ENCODE data around the gene SYTL3. TPM values are rescaled to one million over a fixed set of nuclear protein-coding genes. Genes with fewer than 3 reads are reported as not detected.

SYTL3 gene
- total RNA-seq, 1 experiment from 2014 or later, result 0.09 TPM

DNA sequence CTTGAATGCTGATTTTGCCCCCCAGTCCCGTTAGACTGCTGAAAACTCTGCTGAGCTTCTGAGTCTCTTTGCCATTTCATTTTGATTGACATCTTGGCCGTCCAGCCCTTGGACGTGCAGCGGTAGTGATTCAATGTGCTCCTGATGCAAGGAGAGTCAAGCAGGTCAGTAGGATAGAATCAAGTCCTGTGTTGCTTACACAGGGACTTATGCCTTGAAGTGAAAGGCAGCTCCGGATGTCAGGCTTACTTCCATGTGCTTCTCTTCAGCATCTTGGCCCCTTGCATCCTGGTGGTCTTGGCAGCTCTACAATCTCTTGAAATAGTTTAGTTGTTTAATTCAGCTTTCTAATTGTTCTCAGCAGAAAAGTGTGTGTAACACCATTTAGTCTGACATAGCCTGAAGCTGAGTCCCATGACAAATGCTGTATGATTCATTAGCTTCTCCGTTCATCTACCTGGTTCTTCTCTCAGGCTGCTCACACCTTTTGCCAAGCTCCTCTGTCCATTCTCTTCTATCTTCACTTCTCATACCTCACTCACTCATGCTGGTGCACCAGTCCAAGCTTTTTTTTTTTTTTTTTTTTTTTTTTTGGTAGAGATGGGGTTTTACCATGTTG, 93.3 kb downstream of the SYTL3 start:
- Histone ChIP-seq H3K27ac (ENCODE audit: insufficient read length, low read depth, low read length) (no peak overlapping the region), H3K56ac (ENCODE audit: insufficient read length, low read depth, low read length) (no peak overlapping the region), H2BK5ac (ENCODE audit: insufficient read length, low read length) (no peak overlapping the region), H3K9me3 (ENCODE audit: control insufficient read depth, low read depth, low read length) (no peaks in the 10 kb centered on the region), H3K18ac (ENCODE audit: insufficient read length, low read depth, low read length) (no peak overlapping the region), H3K27me3 (ENCODE audit: insufficient read depth, low read length) (no peaks in the 10 kb centered on the region), H3K4me1 (ENCODE audit: insufficient read depth, low read length) (no peaks in the 10 kb centered on the region), H3K4me2 (ENCODE audit: insufficient read depth, insufficient read length, low read length) (no peak overlapping the region), H3K9ac (ENCODE audit: extremely low read depth, insufficient read length, low read length) (no peak overlapping the region), H3K79me2 (ENCODE audit: insufficient read depth, low read length) (no peaks in the 10 kb centered on the region), H2AFZ (ENCODE audit: low read length) (no peak overlapping the region), H4K91ac (ENCODE audit: insufficient read length, low read depth, low read length) (no peak overlapping the region), H3T11ph (ENCODE audit: low read length) (peak overlapping the region; percentile 36), H2BK12ac (ENCODE audit: insufficient read length, low read depth, low read length) (no peak overlapping the region), H3K79me1 (ENCODE audit: insufficient read depth, low read depth, low read length, poor library complexity, severe bottlenecking) (no peaks in the 10 kb centered on the region), H3K4ac (ENCODE audit: low read depth, low read length) (no peak overlapping the region), H4K20me1 (ENCODE audit: control insufficient read depth, insufficient read depth, insufficient read length) (no peaks in the 10 kb centered on the region), H4K5ac (ENCODE audit: insufficient read length, low read depth, low read length) (no peak overlapping the region), H4K8ac (replicated peaks; ENCODE audit: insufficient read length, low read depth, low read length) (no peak overlapping the region), H3K23ac (ENCODE audit: insufficient read length, low read depth, low read length) (no peak overlapping the region), H2BK120ac (ENCODE audit: low read depth, low read length, poor library complexity, severe bottlenecking) (no peak overlapping the region), H2BK20ac (ENCODE audit: low read depth, low read length, poor library complexity, severe bottlenecking) (no peak overlapping the region), H2BK15ac (ENCODE audit: low read depth, low read length) (no peak overlapping the region), H3K23me2 (ENCODE audit: insufficient read length, low read depth, low read length, poor library complexity, severe bottlenecking) (no peaks in the 10 kb centered on the region), H2AK5ac (ENCODE audit: insufficient read length, low read length) (no peak overlapping the region), H3K14ac (ENCODE audit: insufficient read depth, low read length) (no peak overlapping the region)
- Mint-ChIP-seq H3K36me3 (ENCODE audit: insufficient read depth in 1 of 3, low read depth in 3 of 3) (peaks cover 0 to 7% (median 7%) of the 10 kb centered on the region in 3 experiments; a peak in 4 of 7 replicates), H3K27ac (no peak overlapping the region), H3K4me1 (no peaks in the 10 kb centered on the region), H3K9me3 (peaks cover 8 to 10% of the 10 kb centered on the region in 2 experiments), H3K4me3 (no peak overlapping the region), H3K27me3 (ENCODE audit: low read depth) (peaks cover 4% of the 10 kb centered on the region; the same call in 1 of the 2 replicates)
- TF ChIP-seq, protein P1, sequence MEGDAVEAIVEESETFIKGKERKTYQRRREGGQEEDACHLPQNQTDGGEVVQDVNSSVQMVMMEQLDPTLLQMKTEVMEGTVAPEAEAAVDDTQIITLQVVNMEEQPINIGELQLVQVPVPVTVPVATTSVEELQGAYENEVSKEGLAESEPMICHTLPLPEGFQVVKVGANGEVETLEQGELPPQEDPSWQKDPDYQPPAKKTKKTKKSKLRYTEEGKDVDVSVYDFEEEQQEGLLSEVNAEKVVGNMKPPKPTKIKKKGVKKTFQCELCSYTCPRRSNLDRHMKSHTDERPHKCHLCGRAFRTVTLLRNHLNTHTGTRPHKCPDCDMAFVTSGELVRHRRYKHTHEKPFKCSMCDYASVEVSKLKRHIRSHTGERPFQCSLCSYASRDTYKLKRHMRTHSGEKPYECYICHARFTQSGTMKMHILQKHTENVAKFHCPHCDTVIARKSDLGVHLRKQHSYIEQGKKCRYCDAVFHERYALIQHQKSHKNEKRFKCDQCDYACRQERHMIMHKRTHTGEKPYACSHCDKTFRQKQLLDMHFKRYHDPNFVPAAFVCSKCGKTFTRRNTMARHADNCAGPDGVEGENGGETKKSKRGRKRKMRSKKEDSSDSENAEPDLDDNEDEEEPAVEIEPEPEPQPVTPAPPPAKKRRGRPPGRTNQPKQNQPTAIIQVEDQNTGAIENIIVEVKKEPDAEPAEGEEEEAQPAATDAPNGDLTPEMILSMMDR (conservative IDR thresholded peaks at IDR 0.05), result no peak
- WGBS (ENCODE audit: extremely low coverage, insufficient read length, low lambda C conversion rate), result no CpG with 5 or more reads among the region's 6 CpGs
- no peak for DNase-seq

Data from H9 (cell line).